Lung (tissue), 12 donors: Measurements from ENCODE around the gene KIAA0930. TPM values are rescaled to one million over a fixed set of nuclear protein-coding genes. Genes with fewer than 3 reads are reported as not detected.

Experiments used
- ATAC-seq: fragments of 200-7000 bp; cut with Tn5 transposase; one replicate; pipeline ENCODE4 v1.9.1; 2020; ENCODE audit warnings: moderate number of reproducible peaks; ENCODE audit not compliant: insufficient read depth, low FRiP score
- DNase-seq, 3 donors: peaks; one replicate each; pipeline ENCODE4 v3.0.0-alpha.2; 2013 to 2017
- H3K27ac ChIP-seq, 2 donors: one replicate each; pipeline ENCODE4 v1.5.1; 2013; ENCODE audit warnings: mild to moderate bottlenecking in 2 of 2, moderate library complexity in 2 of 2, control low read depth in 1 of 2, inconsistent platforms in 1 of 2, low read depth in 1 of 2, low read length in 1 of 2
- H3K27me3 ChIP-seq, 3 donors: one replicate each; pipeline ENCODE4 v1.5.1; 2013; ENCODE audit warnings: low read length in 2 of 3; ENCODE audit not compliant: control insufficient read depth in 3 of 3, insufficient read depth in 3 of 3
- H3K36me3 ChIP-seq, 4 donors: one replicate each; pipeline ENCODE4 v1.5.1; 2013; ENCODE audit warnings: low read length in 4 of 4, mild to moderate bottlenecking in 1 of 4, moderate library complexity in 1 of 4; ENCODE audit not compliant: control insufficient read depth in 4 of 4, insufficient read depth in 4 of 4
- H3K4me1 ChIP-seq, 5 donors: one replicate each; pipeline ENCODE4 v1.5.1; 2013; ENCODE audit warnings: low read length in 5 of 5, mild to moderate bottlenecking in 2 of 5, moderate library complexity in 1 of 5; ENCODE audit not compliant: control insufficient read depth in 5 of 5, insufficient read depth in 5 of 5
- H3K4me3 ChIP-seq: one replicate; pipeline ENCODE4 v1.5.1; 2013; ENCODE audit warnings: mild to moderate bottlenecking, control low read depth, moderate library complexity
- H3K9ac ChIP-seq, 2 donors: one replicate each; pipeline ENCODE4 v1.5.1; 2013; ENCODE audit warnings: low read length in 2 of 2, control low read depth in 1 of 2; ENCODE audit not compliant: insufficient read depth in 1 of 2
- H3K9me3 ChIP-seq, 4 donors: one replicate each; pipeline ENCODE4 v1.5.1; 2013; ENCODE audit warnings: low read length in 3 of 4, mild to moderate bottlenecking in 1 of 4, moderate library complexity in 1 of 4; ENCODE audit not compliant: control insufficient read depth in 4 of 4, insufficient read depth in 3 of 4
- CTCF ChIP-seq: IDR thresholded peaks from 2 replicates; pipeline ENCODE4 v1.5.1; 2012; ENCODE audit warnings: mild to moderate bottlenecking; ENCODE audit errors: control extremely low read depth, extremely low read depth
- WGBS, 2 donors: extraction: QIAGEN DNeasy Blood & Tissue Kit; methylation state at CpG; one replicate each; pipeline ENCODE4 v1.1.7; 2013; 5-methylcytosine and 5-hydroxymethylcytosine counted together
- polyA plus RNA-seq, 2 donors: library from polyadenylated mRNA; stranded (reverse); fragments of 200-250 nt; gene quantifications; one replicate each; pipeline ENCODE4 v1.2.1, GENCODE V29; 2013
- total RNA-seq, 2 donors: library from RNA; depleted of rRNA in 1 of 2; stranded (reverse); fragments of >200 nt in 1 of 2; gene quantifications; one replicate each; pipeline ENCODE4 v1.2.1, GENCODE V29; 2014 to 2021
- donor health status: control.
- donor health status: control.
- donor health status: Bipolar disorder and iron deficiency.
- donor health status: healthy.
- donor health status: DM: yes; HTN: yes; CAD: no.

The KIAA0930 gene
- total and polyA plus RNA-seq, 4 donors: 25.9 to 67.3 (median 57.3) TPM

- H3K4me1 ChIP-seq: peaks cover 0 to 14% (median 0%) of the 10 kb centered on the region in 5 donors
- no peak overlapping the region for H3K9ac ChIP-seq
- DNase-seq (no peak), ATAC-seq (no peak)
- no peak for TF ChIP-seq CTCF
- H3K27me3 ChIP-seq: no peaks in the 10 kb centered on the region
- H3K36me3 ChIP-seq: peaks cover 0 to 8% (median 0%) of the 10 kb centered on the region in 4 donors
- no peak overlapping the region for H3K4me3 ChIP-seq
- WGBS, 2 donors: 89% methylated on average over 2 of the region's 2 CpGs
- H3K9me3 ChIP-seq: no peaks in the 10 kb centered on the region
- no peak overlapping the region for H3K27ac ChIP-seq
Measured at GRCh38 chr22:45231293-45231692, 9.4 kb downstream of the KIAA0930 start.

DNA sequence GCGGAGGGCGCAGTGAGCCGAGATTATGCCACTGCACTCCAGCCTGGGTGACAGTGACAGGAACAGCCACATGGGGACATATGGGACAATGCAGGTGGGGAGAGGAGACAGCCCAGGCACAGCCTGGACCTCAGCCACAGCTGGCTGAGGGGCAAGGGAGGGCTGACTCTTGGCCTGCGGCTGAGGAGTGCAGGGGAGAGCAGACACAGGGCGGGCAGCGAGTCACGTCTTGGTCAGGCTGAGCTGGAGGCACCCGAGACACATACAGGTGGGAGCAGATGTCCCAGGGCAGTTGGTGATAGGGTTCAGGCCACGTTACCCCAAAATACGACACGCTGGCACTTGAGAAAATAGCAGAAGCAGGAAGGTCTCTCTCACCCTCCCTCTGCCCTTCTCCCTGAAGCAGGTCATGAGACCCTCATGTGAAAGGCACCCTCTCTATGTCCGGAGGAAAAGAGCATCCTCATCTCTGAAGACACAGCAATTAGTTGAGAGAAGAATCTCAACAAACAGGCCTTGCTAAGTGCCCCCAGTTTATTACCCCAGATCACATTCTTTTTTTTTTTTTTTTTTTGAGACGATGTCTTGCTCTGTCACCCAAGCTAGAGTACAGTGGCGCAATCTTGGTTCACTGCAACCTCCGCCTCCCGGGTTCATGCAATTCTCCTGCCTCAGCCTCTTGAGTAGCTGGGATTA lies 10.5 kb downstream of the KIAA0930 start:
- 61 to 76% methylated on average over 16 of the region's 16 CpGs for whole genome bisulfite sequencing, 2 donors
- DNase-seq: no peak
- no peak for TF ChIP-seq CTCF

DNA sequence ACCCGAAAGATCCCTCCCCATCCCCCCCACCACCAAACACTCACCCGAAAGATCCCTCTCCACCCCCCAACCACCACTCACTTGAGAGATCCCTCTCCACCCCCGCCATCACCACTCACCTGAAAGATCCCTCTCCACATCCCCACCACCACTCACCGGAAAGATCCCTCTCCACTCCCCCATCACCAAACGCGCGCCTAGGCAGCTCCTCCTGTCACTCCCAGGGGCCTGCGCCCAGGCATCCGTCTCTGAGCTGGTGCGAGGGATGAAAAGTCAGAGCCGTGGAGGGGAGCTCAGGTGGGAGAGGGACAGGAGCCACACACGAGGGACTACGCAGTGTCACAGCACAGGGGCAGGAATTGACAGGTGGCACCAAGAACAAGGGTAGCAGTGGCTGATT lies 11.5 kb downstream of the KIAA0930 start:
- Histone ChIP-seq H3K27ac (no peak overlapping the region), H3K27me3 (no peaks in the 10 kb centered on the region), H3K4me1 (peaks cover 0 to 30% (median 0%) of the 10 kb centered on the region in 5 donors), H3K9me3 (no peaks in the 10 kb centered on the region), H3K9ac (no peak overlapping the region), H3K36me3 (peaks cover 0 to 8% (median 0%) of the 10 kb centered on the region in 4 donors), H3K4me3 (no peak overlapping the region)
- no peak for DNase-seq
- ATAC-seq: no peak
- TF ChIP-seq CTCF: no peak
- WGBS, 2 donors: 89 to 90% methylated on average over 11 to 12 of the region's 13 CpGs

More for the DNA sequence above, 10.5 kb downstream of the KIAA0930 start:
- Histone ChIP-seq H3K4me1 (peaks cover 0 to 22% (median 0%) of the 10 kb centered on the region in 5 donors), H3K9ac (no peak overlapping the region), H3K4me3 (no peak overlapping the region), H3K9me3 (no peaks in the 10 kb centered on the region), H3K27me3 (no peaks in the 10 kb centered on the region), H3K27ac (peak overlapping the region in 1 of 2 donors; percentile 37), H3K36me3 (peaks cover 0 to 8% (median 0%) of the 10 kb centered on the region in 4 donors)
- ATAC-seq: no peak

DNA sequence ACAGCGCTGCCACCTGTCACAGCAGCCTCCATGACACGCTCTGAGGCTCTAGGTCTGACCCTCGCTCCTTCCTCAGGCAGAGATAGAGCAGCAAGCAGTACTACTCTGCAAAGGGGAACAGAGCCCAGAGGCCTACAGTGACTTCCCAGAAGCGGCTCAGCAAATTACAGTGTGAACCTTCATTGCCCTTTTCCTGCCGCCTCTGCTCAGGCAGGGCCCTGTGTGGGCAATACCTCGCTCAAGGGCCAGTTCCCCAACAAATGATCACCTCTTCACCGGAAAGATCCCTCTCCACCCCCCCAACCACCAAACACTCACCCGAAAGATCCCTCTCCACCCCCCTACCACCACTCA lies 12.3 kb downstream of the KIAA0930 start:
- DNase-seq (no peak), ATAC-seq (no peak)
- peaks cover 0 to 32% (median 0%) of the 10 kb centered on the region in 5 donors for H3K4me1 ChIP-seq
- H3K9ac ChIP-seq: no peak overlapping the region
- no peak for TF ChIP-seq CTCF
- H3K4me3 ChIP-seq: no peak overlapping the region
- WGBS, 2 donors: 66 to 80% methylated on average over 8 of the region's 8 CpGs
- H3K27me3 ChIP-seq: no peaks in the 10 kb centered on the region
- peak overlapping the region in 1 of 2 donors; percentile 68 for H3K27ac ChIP-seq
- no peaks in the 10 kb centered on the region for H3K9me3 ChIP-seq
- H3K36me3 ChIP-seq: peaks cover 0 to 6% (median 0%) of the 10 kb centered on the region in 4 donors
